NT2/D1 (cell line): Measurements from ENCODE around the gene BAZ1B.

Experiments used
- DNase-seq: peaks from one replicate; pipeline ENCODE4 v3.0.0-alpha.2; 2011; ENCODE audit warnings: low read depth, low spot score
- H3K27me3 ChIP-seq: 2 replicates; pipeline ENCODE4 v1.6.0; 2011; ENCODE audit warnings: mild to moderate bottlenecking; ENCODE audit not compliant: insufficient read length, insufficient read depth
- H3K36me3 ChIP-seq: 2 replicates; pipeline ENCODE4 v1.6.1; 2011; ENCODE audit warnings: mild to moderate bottlenecking, low read length, mixed read lengths; ENCODE audit not compliant: insufficient read depth, insufficient read length
- H3K4me1 ChIP-seq: 2 replicates; pipeline ENCODE4 v1.5.1; 2011; ENCODE audit not compliant: insufficient read depth, insufficient read length
- H3K4me3 ChIP-seq: 2 replicates; pipeline ENCODE4 v1.5.1; 2011; ENCODE audit warnings: low read depth; ENCODE audit not compliant: insufficient read length
- H3K9ac ChIP-seq: 2 replicates; pipeline ENCODE4 v1.6.0; 2011; ENCODE audit warnings: low read depth; ENCODE audit not compliant: insufficient read length
- H3K9me3 ChIP-seq: 2 replicates; pipeline ENCODE4 v1.5.1; 2011; ENCODE audit warnings: mild to moderate bottlenecking, low read length; ENCODE audit not compliant: insufficient read depth
- SUZ12 ChIP-seq: IDR thresholded peaks from 2 replicates; pipeline ENCODE4 v1.6.1; 2011; ENCODE audit not compliant: insufficient read length, insufficient read depth; ENCODE audit errors: extremely low read depth
- YY1 ChIP-seq: IDR thresholded peaks from 2 replicates; pipeline ENCODE4 v1.6.1; 2011; ENCODE audit not compliant: insufficient read length, insufficient read depth
- ZNF274 ChIP-seq: IDR thresholded peaks from 2 replicates; pipeline ENCODE4 v1.6.1; 2011; ENCODE audit warnings: mild to moderate bottlenecking, low read depth, low read length

The BAZ1B gene

DNA sequence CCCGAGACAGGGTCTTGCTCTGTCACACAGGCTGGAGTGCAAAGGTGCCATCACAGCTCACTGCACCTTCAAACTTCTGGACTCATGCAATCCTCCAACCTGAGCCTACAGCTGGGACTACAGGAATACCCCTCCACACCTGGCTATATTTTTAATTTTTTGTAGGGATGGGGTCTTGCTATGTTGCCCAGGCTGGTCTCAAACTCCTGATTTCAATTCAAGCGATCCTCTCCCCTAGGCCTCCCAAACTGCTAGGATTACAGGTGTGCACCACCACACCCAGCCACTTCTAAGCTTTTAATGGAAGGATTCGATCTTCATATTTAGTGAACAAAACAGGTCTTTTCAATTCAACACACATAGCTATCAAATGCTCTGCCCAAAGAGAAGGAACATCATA is 58.8 kb downstream of the BAZ1B start:
- Histone ChIP-seq H3K27me3 (no peaks in the 10 kb centered on the region), H3K36me3 (peaks cover 72% of the 10 kb centered on the region), H3K4me3 (no peak overlapping the region), H3K9ac (no peak overlapping the region), H3K9me3 (no peaks in the 10 kb centered on the region), H3K4me1 (no peaks in the 10 kb centered on the region)
- no peak for DNase-seq
- TF ChIP-seq YY1, result no peak
- no peak for TF ChIP-seq ZNF274
- TF ChIP-seq SUZ12, result no peak

DNA sequence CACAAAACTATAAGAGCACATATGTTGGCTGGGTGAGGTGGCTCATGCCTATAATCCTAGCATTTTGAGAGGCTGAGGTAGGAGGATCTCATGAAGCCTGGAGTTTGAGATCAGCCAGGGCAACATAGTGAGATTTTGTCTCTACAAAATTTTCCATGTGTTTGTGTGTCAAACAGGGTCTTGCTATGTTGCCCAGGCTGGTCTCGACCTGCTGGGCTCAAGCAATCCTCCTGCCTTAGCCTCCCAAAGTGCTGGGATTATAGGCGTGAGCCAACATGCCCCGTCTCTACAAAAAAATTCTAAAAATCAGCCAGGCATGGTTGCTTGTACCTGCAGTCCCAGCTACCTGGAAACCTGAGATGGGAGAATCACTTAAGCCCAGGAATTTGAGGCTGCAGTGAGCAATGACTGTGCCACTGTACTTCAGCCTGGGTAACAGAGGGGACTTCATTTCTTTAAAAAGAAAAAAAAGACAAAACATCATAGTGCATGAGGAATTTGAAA is 60.3 kb downstream of the BAZ1B start:
- peaks cover 79% of the 10 kb centered on the region for H3K36me3 ChIP-seq
- H3K4me3 ChIP-seq, result no peak overlapping the region
- no peaks in the 10 kb centered on the region for H3K9me3 ChIP-seq
- TF ChIP-seq YY1 (no peak), SUZ12 (no peak), ZNF274 (no peak)
- DNase-seq, result no peak
- no peak overlapping the region for H3K9ac ChIP-seq
- H3K27me3 ChIP-seq, result no peaks in the 10 kb centered on the region
- H3K4me1 ChIP-seq, result no peaks in the 10 kb centered on the region

DNA sequence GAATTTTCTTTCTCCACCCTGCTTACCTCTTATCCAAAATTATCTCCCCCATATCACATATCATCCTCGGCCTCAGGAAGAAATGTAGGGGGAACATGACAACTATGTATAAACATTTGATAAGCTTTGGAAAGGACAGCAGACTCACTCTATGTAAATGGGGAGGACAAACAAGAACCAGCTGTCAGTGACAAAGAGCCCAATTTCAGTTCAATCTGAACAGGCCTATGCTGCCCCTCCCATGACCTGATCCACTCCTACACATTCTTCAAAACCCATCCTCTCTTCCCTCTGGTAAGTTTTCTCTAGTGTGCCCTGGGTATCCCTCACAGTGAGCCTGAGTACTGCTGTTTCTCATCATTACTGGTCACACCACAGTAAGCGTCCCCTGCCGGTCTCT is 67.7 kb downstream of the BAZ1B start:
- TF ChIP-seq YY1, result no peak
- no peak for TF ChIP-seq ZNF274
- TF ChIP-seq SUZ12, result no peak
- peaks cover 71% of the 10 kb centered on the region for H3K36me3 ChIP-seq

DNA sequence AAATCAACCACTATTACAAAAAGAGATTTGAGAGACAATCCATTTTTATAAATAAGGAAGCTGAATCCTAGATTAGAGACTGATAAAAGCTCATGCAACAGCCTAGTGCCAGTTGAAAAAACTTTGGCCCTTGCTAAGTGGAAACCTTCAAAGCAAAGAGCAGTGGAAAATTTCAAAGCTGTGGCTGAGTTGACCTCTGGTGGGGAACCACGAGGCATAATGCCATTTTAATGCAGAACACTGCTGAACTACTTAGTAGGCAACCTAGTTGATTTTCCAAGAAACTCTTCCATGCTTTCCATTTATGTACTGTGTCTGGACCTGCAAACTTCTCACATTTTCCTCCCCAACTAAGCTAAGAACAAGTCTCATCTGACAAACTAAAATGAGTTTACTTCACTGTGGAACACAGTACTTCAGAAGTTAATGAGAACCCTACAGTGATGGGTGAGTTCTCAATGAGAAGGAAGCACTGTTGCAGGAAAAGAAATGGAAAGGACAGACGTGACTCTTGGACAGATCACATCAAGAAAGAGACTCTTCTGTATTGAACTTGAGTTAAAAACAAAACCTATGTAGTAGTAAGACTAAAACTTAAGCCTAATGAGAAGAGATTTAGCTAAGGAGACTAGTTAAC is 69.0 kb downstream of the BAZ1B start:
- H3K9ac ChIP-seq, result no peak overlapping the region
- no peak for TF ChIP-seq SUZ12
- TF ChIP-seq YY1, result no peak
- no peak for TF ChIP-seq ZNF274
- DNase-seq, result no peak
- H3K27me3 ChIP-seq, result no peaks in the 10 kb centered on the region
- H3K4me1 ChIP-seq, result no peaks in the 10 kb centered on the region
- H3K9me3 ChIP-seq, result no peaks in the 10 kb centered on the region
- no peak overlapping the region for H3K4me3 ChIP-seq
- H3K36me3 ChIP-seq, result peaks cover 80% of the 10 kb centered on the region

More for the DNA sequence above, 67.7 kb downstream of the BAZ1B start:
- Histone ChIP-seq H3K9ac (no peak overlapping the region), H3K4me3 (no peak overlapping the region), H3K27me3 (no peaks in the 10 kb centered on the region), H3K9me3 (no peaks in the 10 kb centered on the region), H3K4me1 (no peaks in the 10 kb centered on the region)
- DNase-seq, result no peak

DNA sequence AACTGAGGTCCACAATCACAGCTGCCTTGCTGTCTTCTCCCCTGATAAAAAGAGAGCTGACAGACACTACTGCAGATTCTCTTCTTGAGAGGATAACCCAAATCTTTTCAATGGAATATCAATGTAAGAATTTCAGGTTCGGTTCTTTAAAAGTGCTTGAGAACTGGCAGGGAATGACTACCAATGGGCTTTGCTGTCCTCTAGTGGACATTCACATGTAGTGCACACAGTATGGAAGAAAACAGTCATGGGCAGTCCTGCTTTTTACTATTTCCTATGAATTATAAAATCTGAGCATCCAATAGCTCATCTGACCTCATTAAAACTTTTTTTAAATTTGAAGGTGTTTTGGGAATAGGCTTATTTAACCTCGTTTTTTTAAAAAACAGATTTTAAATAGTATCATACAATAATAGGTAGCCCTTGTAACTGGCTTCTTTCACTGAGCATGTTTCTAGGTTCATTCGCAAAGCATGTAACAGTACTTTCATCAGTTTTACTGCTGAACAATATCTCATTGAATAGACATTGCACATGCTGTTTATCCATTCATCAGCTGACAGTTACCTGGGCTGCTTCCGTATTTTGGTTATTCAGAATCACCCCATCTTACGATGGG is 70.2 kb downstream of the BAZ1B start:
- H3K27me3 ChIP-seq, result no peaks in the 10 kb centered on the region
- no peaks in the 10 kb centered on the region for H3K4me1 ChIP-seq
- peaks cover 80% of the 10 kb centered on the region for H3K36me3 ChIP-seq
- peak overlapping the region; percentile 36 for H3K9ac ChIP-seq
- H3K9me3 ChIP-seq, result no peaks in the 10 kb centered on the region
- H3K4me3 ChIP-seq, result no peak overlapping the region
- no peak for TF ChIP-seq YY1
- TF ChIP-seq ZNF274, result no peak
- no peak for TF ChIP-seq SUZ12
- no peak for DNase-seq

DNA sequence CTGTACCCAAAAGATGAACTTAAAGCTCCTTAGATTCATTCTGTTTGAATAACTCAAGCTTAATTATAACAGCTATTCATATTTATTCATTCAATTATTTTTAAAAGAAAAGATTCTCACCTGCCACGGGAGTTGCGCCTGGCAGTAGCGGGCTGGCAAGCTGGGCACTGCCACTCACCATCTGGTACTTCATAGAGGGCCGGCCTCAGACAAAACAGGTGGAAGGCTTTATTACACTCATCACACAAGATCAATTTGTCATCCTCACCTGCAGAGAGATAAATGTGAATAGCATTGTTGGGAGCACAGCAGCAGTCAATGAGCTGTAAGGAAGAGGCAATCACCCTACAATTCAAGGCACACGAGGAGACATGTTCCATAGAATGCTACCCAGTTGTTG is 72.7 kb downstream of the BAZ1B start:
- no peaks in the 10 kb centered on the region for H3K27me3 ChIP-seq
- TF ChIP-seq YY1 (no peak), SUZ12 (no peak), ZNF274 (no peak)
- peaks cover 2% of the 10 kb centered on the region for H3K4me1 ChIP-seq
- H3K36me3 ChIP-seq, result peaks cover 85% of the 10 kb centered on the region
- no peaks in the 10 kb centered on the region for H3K9me3 ChIP-seq
- no peak for DNase-seq
- H3K4me3 ChIP-seq, result no peak overlapping the region
- no peak overlapping the region for H3K9ac ChIP-seq

DNA sequence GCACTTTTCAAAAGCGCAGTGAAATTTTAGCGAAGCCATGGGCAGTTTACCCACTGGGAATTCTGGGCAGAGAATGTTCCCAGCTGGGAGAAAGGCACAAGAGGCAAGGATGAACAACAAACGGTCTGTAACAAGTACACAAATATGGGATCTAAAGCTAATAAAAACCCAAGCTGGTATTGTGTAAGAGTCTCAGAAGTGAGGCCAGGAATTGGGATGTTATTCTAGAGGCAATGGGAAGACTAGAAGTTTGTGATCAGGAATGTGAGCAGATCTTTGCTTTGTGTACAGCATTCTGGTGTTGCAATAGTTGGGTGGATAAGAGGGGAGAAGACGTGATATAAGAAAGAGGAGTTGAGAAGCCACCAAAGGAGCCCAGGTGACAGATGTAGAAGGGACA is 73.5 kb downstream of the BAZ1B start:
- H3K9ac ChIP-seq, result no peak overlapping the region
- no peak overlapping the region for H3K4me3 ChIP-seq
- H3K9me3 ChIP-seq, result no peaks in the 10 kb centered on the region
- no peaks in the 10 kb centered on the region for H3K27me3 ChIP-seq
- peaks cover 7% of the 10 kb centered on the region for H3K4me1 ChIP-seq
- H3K36me3 ChIP-seq, result peaks cover 85% of the 10 kb centered on the region
- TF ChIP-seq SUZ12 (no peak), ZNF274 (no peak), YY1 (no peak)
- DNase-seq, result no peak
